A549 (cell line): ENCODE results near the gene SCD. TPM values are rescaled to one million over a fixed set of nuclear protein-coding genes. Genes with fewer than 3 reads are reported as not detected.

Experiments
- ATAC-seq, 2 experiments: fragments of 200-7000 bp in 1 of 2; fragments of >200 bp in 1 of 2; cut with Nextera tagmentation in 1 of 2; cut with Tn5 transposase in 1 of 2; 3 replicates each; pipeline versions ENCODE4 v1.8.0 to v1.9.1; 2018 to 2020; ENCODE audit warnings: mild to moderate bottlenecking in 1 of 2, moderate library complexity in 1 of 2
- CTCF ChIA-PET: fragments of 300-600 bp; sonication (Branson Sonifier 250); formaldehyde crosslinking; extraction: SDS; loops from one replicate; lab custom pipeline; 2021; ENCODE audit warnings: antibody characterized with exemption, inconsistent platforms; lab: Yijun Ruan, JAX
- POLR2A ChIA-PET: fragments of 350-600 bp; formaldehyde crosslinking; extraction: SDS; loops from one replicate; lab custom pipeline; 2021; ENCODE audit warnings: antibody characterized with exemption, inconsistent platforms; lab: Yijun Ruan, JAX
- DNase-seq, 2 experiments: peaks; one replicate each; pipeline versions ENCODE4 v3.0.0 to v3.0.0-alpha.2; 2011 to 2016; ENCODE audit warnings: low read depth in 1 of 2, low spot score in 1 of 2
- FAIRE-seq: peaks from 2 replicates; lab custom pipeline; 2011; peaks lifted over from hg19 to GRCh38; lab: Jason Lieb, UNC
- H3K27ac ChIP-seq, 2 experiments: fragments of >200 bp; sonication (Bioruptor Twin); formaldehyde crosslinking; 3 replicates each; pipeline ENCODE4 v1.5.1; 2016 to 2017
- H3K4me1 ChIP-seq: fragments of >200 bp; sonication (Bioruptor Twin); formaldehyde crosslinking; 3 replicates; pipeline ENCODE4 v1.6.1; 2016
- H3K4me2 ChIP-seq: fragments of >200 bp; sonication (Bioruptor Twin); formaldehyde crosslinking; 3 replicates; pipeline ENCODE4 v1.6.1; 2016
- H3K4me3 ChIP-seq: fragments of >200 bp; sonication (Bioruptor Twin); formaldehyde crosslinking; 3 replicates; pipeline ENCODE4 v1.5.1; 2016
- H3K9me3 ChIP-seq: fragments of >200 bp; sonication (Bioruptor Twin); formaldehyde crosslinking; 3 replicates; pipeline ENCODE4 v1.6.1; 2016
- CBX2 ChIP-seq: fragments of 200-600 bp; sonication (generic); IDR thresholded peaks from 2 replicates; pipeline ENCODE4 v1.6.1; 2016; ENCODE audit warnings: low read depth, mild to moderate bottlenecking, borderline replicate concordance
- CHD2 ChIP-seq: fragments of 150-350 bp; IDR thresholded peaks from 2 replicates; pipeline ENCODE4 v1.6.1; 2014; ENCODE audit warnings: low read length; ENCODE audit not compliant: partially characterized antibody
- EHMT2 ChIP-seq: fragments of 200-600 bp; sonication (generic); IDR thresholded peaks from 2 replicates; pipeline ENCODE4 v1.6.1; 2016; ENCODE audit warnings: antibody characterized with exemption, low read depth, mild to moderate bottlenecking, moderate library complexity
- FOSB ChIP-seq: fragments of 250-450 bp; sonication (Bioruptor Pico); IDR thresholded peaks from 2 replicates; pipeline ENCODE4 v1.5.0; 2020; ENCODE audit warnings: mild to moderate bottlenecking, moderate library complexity
- FOSL2 ChIP-seq, 2 experiments: fragments of 450-650 bp in 1 of 2; fragments of >200 bp in 1 of 2; sonication (Bioruptor Twin) in 1 of 2; formaldehyde crosslinking; IDR thresholded peaks; 2 replicates each; pipeline versions ENCODE4 v1.5.0 to v1.6.1; 2016 to 2020; ENCODE audit warnings: mild to moderate bottlenecking in 1 of 2, moderate library complexity in 1 of 2
- JUN ChIP-seq, 2 experiments: fragments of >200 bp; sonication (Bioruptor Twin); formaldehyde crosslinking; IDR thresholded peaks; 2 replicates in 1 of 2; 3 replicates in 1 of 2; pipeline ENCODE4 v1.6.1; 2016 to 2017
- JUNB ChIP-seq: fragments of >200 bp; sonication (Bioruptor Twin); formaldehyde crosslinking; IDR thresholded peaks from 2 replicates; pipeline ENCODE4 v1.6.1; 2016
- MAFK ChIP-seq: fragments of 450-650 bp; IDR thresholded peaks from 2 replicates; pipeline ENCODE4 v1.6.1; 2014; ENCODE audit not compliant: partially characterized antibody
- NFE2L2 ChIP-seq: fragments of 150-350 bp; conservative IDR thresholded peaks from 2 replicates; pipeline ENCODE4 v1.6.1; 2014; ENCODE audit warnings: low read length
- NPAS2 ChIP-seq: fragments of 250-450 bp; sonication (Bioruptor Pico); IDR thresholded peaks from 2 replicates; pipeline ENCODE4 v1.8.0; 2022; ENCODE audit warnings: mild to moderate bottlenecking, moderate library complexity, borderline replicate concordance
- PHF8 ChIP-seq: fragments of 200-600 bp; sonication (generic); IDR thresholded peaks from 2 replicates; pipeline ENCODE4 v1.6.1; 2016; ENCODE audit warnings: low read depth, mild to moderate bottlenecking, antibody characterized with exemption, moderate library complexity, borderline replicate concordance
- POLR2A ChIP-seq: IDR thresholded peaks from 2 replicates; pipeline ENCODE4 v1.6.1; 2012; ENCODE audit warnings: mild to moderate bottlenecking, low read length
- RAD21 ChIP-seq, 2 experiments: fragments of >200 bp in 1 of 2; sonication (Bioruptor Twin) in 1 of 2; formaldehyde crosslinking in 1 of 2; IDR thresholded peaks in 1 of 2; conservative IDR thresholded peaks in 1 of 2; 2 replicates in 1 of 2; 3 replicates in 1 of 2; pipeline ENCODE4 v1.6.1; 2012 to 2018; ENCODE audit warnings: inconsistent platforms in 1 of 2
- RARB ChIP-seq: fragments of 250-450 bp; sonication (Bioruptor Pico); IDR thresholded peaks from 2 replicates; pipeline ENCODE4 v1.8.0; 2021; ENCODE audit warnings: mild to moderate bottlenecking, moderate library complexity
- RCOR1 ChIP-seq: fragments of 150-350 bp; IDR thresholded peaks from 2 replicates; pipeline ENCODE4 v1.6.1; 2014; ENCODE audit warnings: antibody characterized with exemption, low read length, low read depth
- RFX5 ChIP-seq: fragments of 450-650 bp; IDR thresholded peaks from 2 replicates; pipeline ENCODE4 v1.7.1; 2014; ENCODE audit warnings: antibody characterized with exemption, mild to moderate bottlenecking, moderate library complexity
- WGBS: methylation state at CpG from one replicate; pipeline ENCODE4 v1.1.6; 2017; ENCODE audit errors: missing lambda C conversion rate; 5-methylcytosine and 5-hydroxymethylcytosine counted together
- polyA plus RNA-seq, 4 experiments: library from polyadenylated mRNA; depleted of rRNA in 3 of 4; stranded (reverse); fragments of >200 nt; fragmentation: RNase III in 1 of 4; extraction: RNeasy Plus Mini Kit Qiagen cat#74134 plus additional on column Dnase treatment in 1 of 4; gene quantifications; 2 replicates in 3 of 4; 3 replicates in 1 of 4; pipeline ENCODE4 v1.2.3, GENCODE V29; 2011 to 2017
- TF ChIP-seq, protein P1 (sequence below): IDR thresholded peaks from 2 replicates; pipeline ENCODE4 v1.6.1; 2012

SCD gene
- polyA plus RNA-seq, 2 of the 4 experiments (the other 2 are of a cell fraction): 348 to 496 TPM

DNA sequence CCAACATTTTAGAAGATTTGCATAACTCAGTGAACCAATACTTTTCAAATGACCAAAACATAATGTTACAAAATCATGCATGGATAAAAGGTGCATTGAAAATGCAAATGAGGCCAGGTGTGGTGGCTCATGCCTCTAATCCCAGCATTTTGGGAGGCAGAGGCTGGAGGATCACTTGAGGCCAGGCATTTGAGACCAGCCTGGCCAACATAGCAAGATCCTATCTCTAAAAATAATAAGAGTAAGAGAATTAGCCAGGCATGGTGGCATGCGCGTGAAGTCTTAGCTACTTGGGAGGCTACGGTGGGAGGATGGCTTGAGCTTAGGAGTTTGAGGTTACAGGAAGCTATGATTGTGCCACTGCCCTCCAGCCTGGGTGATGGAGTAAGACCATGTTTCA is 33.4 kb downstream of the SCD start:
- Histone ChIP-seq H3K4me2 (no peak overlapping the region), H3K4me3 (no peak overlapping the region), H3K4me1 (peaks cover 14% of the 10 kb centered on the region), H3K9me3 (no peaks in the 10 kb centered on the region), H3K27ac (no peak overlapping the region)
- WGBS: 94% methylated on average over 3 of the region's 3 CpGs
- TF ChIP-seq, protein P1, sequence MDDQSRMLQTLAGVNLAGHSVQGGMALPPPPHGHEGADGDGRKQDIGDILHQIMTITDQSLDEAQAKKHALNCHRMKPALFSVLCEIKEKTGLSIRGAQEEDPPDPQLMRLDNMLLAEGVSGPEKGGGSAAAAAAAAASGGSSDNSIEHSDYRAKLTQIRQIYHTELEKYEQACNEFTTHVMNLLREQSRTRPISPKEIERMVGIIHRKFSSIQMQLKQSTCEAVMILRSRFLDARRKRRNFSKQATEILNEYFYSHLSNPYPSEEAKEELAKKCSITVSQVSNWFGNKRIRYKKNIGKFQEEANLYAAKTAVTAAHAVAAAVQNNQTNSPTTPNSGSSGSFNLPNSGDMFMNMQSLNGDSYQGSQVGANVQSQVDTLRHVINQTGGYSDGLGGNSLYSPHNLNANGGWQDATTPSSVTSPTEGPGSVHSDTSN: no peak
- no peak for TF ChIP-seq PHF8
- TF ChIP-seq EHMT2: no peak
- TF ChIP-seq JUN (IDR thresholded peaks at IDR 0.05): no peak
- TF ChIP-seq RCOR1: no peak
- ChIA-PET CTCF (interaction anchor here (1.2 to 1.4 kb wide), 2 partner anchors 38 to 53 kb away, joined by 4 to 7 read pairs; no protein-coding TSS in a partner anchor), POLR2A (interaction anchor here (0.6 to 0.7 kb wide), 2 partner anchors 38 to 53 kb away, joined by 3 to 4 read pairs; no protein-coding TSS in a partner anchor)
- ATAC-seq: no peak
- DNase-seq: no peak
- FAIRE-seq: no peak

DNA sequence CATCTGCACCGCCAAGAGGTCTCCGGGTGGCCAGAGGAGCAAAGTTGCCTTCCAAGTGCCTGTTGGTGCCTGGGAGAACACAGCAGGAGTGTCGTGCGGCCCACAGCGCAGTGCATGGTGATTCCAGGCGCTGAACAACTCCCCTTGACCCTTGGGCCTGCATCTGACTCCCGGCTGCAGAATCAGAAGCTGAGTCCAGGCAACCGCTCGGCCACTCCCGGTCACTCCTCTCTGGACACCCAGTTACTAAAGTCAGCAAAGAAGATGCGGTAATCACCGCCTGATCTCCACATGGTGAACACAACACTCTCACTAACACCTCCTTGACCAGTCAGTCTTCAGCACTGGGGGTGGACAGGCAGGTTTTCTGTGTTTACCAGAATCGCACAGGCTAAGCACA is 35.5 kb downstream of the SCD start:
- CTCF ChIA-PET: interaction anchor here (2.1 kb wide), 1 partner anchor 51 kb away, joined by 7 read pairs; no protein-coding TSS in a partner anchor
- TF ChIP-seq FOSB: no peak
- no peak for TF ChIP-seq NPAS2
- TF ChIP-seq POLR2A: no peak
- TF ChIP-seq RFX5: no peak
- no peak for TF ChIP-seq CBX2
- TF ChIP-seq, all 56 proteins: peak for 0
- Histone ChIP-seq H3K4me1 (no peaks in the 10 kb centered on the region), H3K4me2 (no peak overlapping the region), H3K4me3 (no peak overlapping the region), H3K27ac (no peak overlapping the region), H3K9me3 (no peaks in the 10 kb centered on the region)
- ATAC-seq: no peak
- POLR2A ChIA-PET: no interaction called here
- FAIRE-seq: no peak
- WGBS: 91% methylated on average over 13 of the region's 13 CpGs
- DNase-seq: no peak

DNA sequence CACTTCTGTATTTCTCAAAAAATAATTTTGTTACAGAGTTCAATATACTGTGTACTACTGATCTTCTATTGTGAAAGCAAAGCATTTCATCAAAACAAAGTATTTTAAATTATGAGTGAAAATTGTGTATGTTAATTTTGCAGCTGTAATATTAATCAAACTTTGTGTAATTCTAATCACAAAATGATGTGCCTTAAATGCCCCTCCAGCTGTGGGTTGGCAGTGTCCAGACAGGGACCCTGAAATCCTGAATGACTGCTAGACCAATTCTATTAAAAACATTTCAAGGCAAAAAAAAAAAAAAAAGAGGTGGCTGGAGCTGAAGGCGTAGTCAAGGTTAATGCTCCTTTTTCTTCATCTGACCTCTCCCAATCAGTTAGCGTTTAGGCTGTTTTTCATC is 36.2 kb downstream of the SCD start:
- no peak overlapping the region for H3K4me3 ChIP-seq
- no peak overlapping the region for H3K4me2 ChIP-seq
- no peaks in the 10 kb centered on the region for H3K9me3 ChIP-seq
- FAIRE-seq (no peak), DNase-seq (no peak), ATAC-seq (no peak)
- no peak overlapping the region for H3K27ac ChIP-seq
- no peak for TF ChIP-seq CHD2
- no peak for TF ChIP-seq NFE2L2
- TF ChIP-seq RARB (CRISPR knock-in tag): no peak
- TF ChIP-seq POLR2A: no peak
- no peak for TF ChIP-seq FOSL2 (IDR thresholded peaks at IDR 0.05)
- TF ChIP-seq FOSL2 (CRISPR knock-in tag; IDR thresholded peaks at IDR 0.05): no peak
- no peak for TF ChIP-seq JUNB
- ChIA-PET POLR2A (interaction anchor here (0.6 kb wide), 1 partner anchor 9 kb away, joined by 3 read pairs; no protein-coding TSS in a partner anchor), CTCF (interaction anchor here (0.7 to 2.1 kb wide), 3 partner anchors 44 to 135 kb away, joined by 3 to 7 read pairs (median 3); no protein-coding TSS in a partner anchor)
- no peaks in the 10 kb centered on the region for H3K4me1 ChIP-seq
- 93% methylated on average over 2 of the region's 2 CpGs for WGBS

DNA sequence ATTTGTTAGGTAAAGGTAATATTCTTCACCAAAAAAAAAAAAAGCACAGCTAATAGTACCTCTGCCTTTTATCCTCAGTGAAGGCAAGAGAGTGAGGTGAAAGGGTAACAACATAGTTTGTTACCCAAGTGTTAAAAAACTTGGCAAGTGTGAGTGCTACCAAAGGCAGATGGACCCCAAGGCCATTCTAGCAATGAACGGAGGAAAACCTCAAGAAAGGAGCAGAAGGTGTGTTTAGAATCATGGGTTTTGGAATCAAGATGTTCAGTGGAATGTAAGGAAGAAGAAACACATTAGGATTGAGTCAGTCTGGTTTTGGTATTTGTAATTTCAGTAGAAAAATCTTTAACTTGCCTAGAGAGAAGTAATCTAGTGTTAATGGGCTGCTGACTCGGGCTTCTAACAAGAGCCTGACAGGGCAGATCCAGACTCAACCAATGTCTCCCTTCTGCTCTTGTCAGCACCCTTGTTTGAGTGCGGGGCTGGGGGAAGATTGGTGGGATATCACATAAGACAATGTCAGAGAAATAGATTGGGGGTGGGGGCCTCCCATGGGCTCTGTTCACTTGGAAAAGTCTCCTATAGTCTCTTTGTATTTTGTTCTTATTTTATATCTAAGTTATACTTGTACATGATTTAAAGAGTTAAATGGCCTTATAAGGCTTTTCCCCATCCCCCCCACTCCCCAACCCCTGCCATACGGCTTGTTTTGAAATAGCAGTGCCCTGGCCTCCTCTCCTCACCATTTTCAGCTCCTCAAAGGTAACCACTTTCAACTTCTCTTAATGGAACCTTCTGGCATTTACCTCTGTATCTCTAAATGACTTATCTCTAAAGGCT is 44.4 kb downstream of the SCD start:
- FAIRE-seq: no peak
- no peak for ATAC-seq
- CTCF ChIA-PET: interaction anchor here (0.8 to 1.3 kb wide), 3 partner anchors 43 to 52 kb away, joined by 3 read pairs; partner anchors contain the start of gene SCD
- WGBS: 84% methylated on average over 4 of the region's 4 CpGs
- TF ChIP-seq RAD21 (conservative IDR thresholded peaks at IDR 0.05 in 1 of 2, IDR thresholded peaks at IDR 0.05 in 1 of 2): no peak
- TF ChIP-seq NFE2L2: no peak
- peak; percentile 36 for TF ChIP-seq MAFK
- TF ChIP-seq, all 56 proteins: peak for 1
- Histone ChIP-seq H3K27ac (peak overlapping the region; percentile 49 to 53; a peak in 3 of 6 replicates), H3K4me3 (no peak overlapping the region), H3K4me1 (peaks cover 42% of the 10 kb centered on the region), H3K9me3 (no peaks in the 10 kb centered on the region), H3K4me2 (peak overlapping the region; percentile 44; the same call in 2 of the 3 replicates)
- POLR2A ChIA-PET: interaction anchor here (1.7 kb wide), 1 partner anchor 18 kb away, joined by 5 read pairs; no protein-coding TSS in a partner anchor
- no peak for DNase-seq
